OCI-LY3 (cell line): ENCODE results near the gene FAH.
A peak's percentile ranks its signal among the peaks of the same experiment; 100 is the strongest.

Experiments used
- H2AFZ ChIP-seq: fragments of 200-600, 300-600 bp; shearing (Covaris generic); 2 replicates; pipeline ENCODE4 v1.6.0; 2014; ENCODE audit warnings: antibody characterized with exemption, low read depth, low read length
- H3K27ac ChIP-seq: fragments of 200-600, 300-600 bp; sonication (generic); 2 replicates; pipeline ENCODE4 v1.5.1; 2014; ENCODE audit warnings: mild to moderate bottlenecking, low read length, moderate library complexity, mixed read lengths
- H3K27me3 ChIP-seq: fragments of 200-600, 300-600 bp; sonication (generic); 2 replicates; pipeline ENCODE4 v1.6.1; 2014; ENCODE audit warnings: low read depth, low read length, mixed read lengths
- H3K36me3 ChIP-seq: fragments of 200-600, 300-600 bp; sonication (generic); replicated peaks from 2 replicates; pipeline ENCODE3; 2014; ENCODE audit warnings: low read depth, low read length, mixed read lengths
- H3K4me1 ChIP-seq: fragments of 300-600, 200-600 bp; sonication (generic); 2 replicates; pipeline ENCODE4 v1.6.1; 2014; ENCODE audit warnings: low read length, mixed read lengths
- H3K4me2 ChIP-seq: fragments of 200-600, 300-600 bp; sonication (generic); 2 replicates; pipeline ENCODE4 v1.6.1; 2014; ENCODE audit warnings: low read length, mixed read lengths
- H3K4me3 ChIP-seq: fragments of 300-600, 200-600 bp; sonication (generic); 2 replicates; pipeline ENCODE4 v1.5.1; 2014; ENCODE audit warnings: antibody characterized with exemption, mild to moderate bottlenecking, low read length, moderate library complexity
- H3K79me2 ChIP-seq: fragments of 300-600, 200-600 bp; shearing (Covaris generic); 2 replicates; pipeline ENCODE4 v1.6.1; 2014; ENCODE audit warnings: mild to moderate bottlenecking, low read length, mixed read lengths
- H3K9ac ChIP-seq: fragments of 300-600, 200-600 bp; shearing (Covaris generic); 2 replicates; pipeline ENCODE4 v1.6.0; 2014; ENCODE audit warnings: mild to moderate bottlenecking, low read length, moderate library complexity
- H3K9me3 ChIP-seq: fragments of 200-600, 300-600 bp; shearing (Covaris generic); 2 replicates; pipeline ENCODE4 v1.6.1; 2014; ENCODE audit warnings: low read length, mixed read lengths; ENCODE audit not compliant: insufficient read depth
- H4K20me1 ChIP-seq: fragments of 200-600, 300-600 bp; sonication (generic); 2 replicates; pipeline ENCODE4 v1.6.1; 2016; ENCODE audit warnings: low read length, mixed read lengths; ENCODE audit not compliant: insufficient read depth
- EZH2phosphoT487 ChIP-seq: fragments of 200-600 bp; shearing (Covaris generic); IDR thresholded peaks from 2 replicates; pipeline ENCODE4 v1.6.1; 2018; ENCODE audit warnings: antibody characterized with exemption, mixed run types, low read depth
- TF ChIP-seq, protein P1 (sequence below): fragments of 200-600, 300-600 bp; sonication (generic); IDR thresholded peaks from 2 replicates; pipeline ENCODE4 v1.5.1; 2014; ENCODE audit warnings: antibody characterized with exemption, low read length, low read depth

Gene FAH

DNA sequence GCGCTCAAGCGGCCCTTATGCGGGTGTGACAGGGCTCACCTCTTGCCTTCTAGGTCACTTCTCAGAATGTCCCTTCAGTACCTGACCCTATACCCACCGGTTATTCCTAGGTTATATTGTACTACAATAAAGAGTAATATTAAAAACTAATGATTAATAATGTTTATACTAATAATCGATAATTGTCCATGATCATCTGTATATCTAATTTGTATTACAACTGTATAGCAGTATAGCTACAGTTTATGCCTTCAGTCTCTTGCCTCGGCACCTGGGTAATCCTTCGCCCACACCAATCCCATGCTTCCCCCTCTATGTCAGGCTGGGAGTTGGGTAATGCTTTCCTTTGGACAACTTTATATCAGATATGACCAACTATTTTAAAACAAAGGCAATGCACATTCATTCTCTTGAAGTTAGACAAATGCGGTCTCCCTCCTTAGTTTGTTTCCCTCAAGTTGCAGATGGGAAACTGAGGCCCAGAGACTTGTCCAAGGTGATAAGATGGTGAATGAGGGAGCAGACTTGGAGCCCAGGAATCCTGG, 3.4 kb downstream of the FAH start:
- no peak overlapping the region for H3K27ac ChIP-seq
- H3K9ac ChIP-seq, result no peak overlapping the region
- no peaks in the 10 kb centered on the region for H3K79me2 ChIP-seq
- H3K4me2 ChIP-seq, result peak overlapping the region; percentile 86
- no peaks in the 10 kb centered on the region for H3K36me3 ChIP-seq
- no peak overlapping the region for H3K4me3 ChIP-seq
- TF ChIP-seq EZH2phosphoT487, result no peak
- TF ChIP-seq, protein P1, sequence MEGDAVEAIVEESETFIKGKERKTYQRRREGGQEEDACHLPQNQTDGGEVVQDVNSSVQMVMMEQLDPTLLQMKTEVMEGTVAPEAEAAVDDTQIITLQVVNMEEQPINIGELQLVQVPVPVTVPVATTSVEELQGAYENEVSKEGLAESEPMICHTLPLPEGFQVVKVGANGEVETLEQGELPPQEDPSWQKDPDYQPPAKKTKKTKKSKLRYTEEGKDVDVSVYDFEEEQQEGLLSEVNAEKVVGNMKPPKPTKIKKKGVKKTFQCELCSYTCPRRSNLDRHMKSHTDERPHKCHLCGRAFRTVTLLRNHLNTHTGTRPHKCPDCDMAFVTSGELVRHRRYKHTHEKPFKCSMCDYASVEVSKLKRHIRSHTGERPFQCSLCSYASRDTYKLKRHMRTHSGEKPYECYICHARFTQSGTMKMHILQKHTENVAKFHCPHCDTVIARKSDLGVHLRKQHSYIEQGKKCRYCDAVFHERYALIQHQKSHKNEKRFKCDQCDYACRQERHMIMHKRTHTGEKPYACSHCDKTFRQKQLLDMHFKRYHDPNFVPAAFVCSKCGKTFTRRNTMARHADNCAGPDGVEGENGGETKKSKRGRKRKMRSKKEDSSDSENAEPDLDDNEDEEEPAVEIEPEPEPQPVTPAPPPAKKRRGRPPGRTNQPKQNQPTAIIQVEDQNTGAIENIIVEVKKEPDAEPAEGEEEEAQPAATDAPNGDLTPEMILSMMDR, result no peak
- no peaks in the 10 kb centered on the region for H3K9me3 ChIP-seq
- no peaks in the 10 kb centered on the region for H4K20me1 ChIP-seq
- peaks cover 5% of the 10 kb centered on the region; the same call in 1 of the 2 replicates for H3K27me3 ChIP-seq
- H3K4me1 ChIP-seq, result peaks cover 40% of the 10 kb centered on the region
- H2AFZ ChIP-seq, result no peak overlapping the region

DNA sequence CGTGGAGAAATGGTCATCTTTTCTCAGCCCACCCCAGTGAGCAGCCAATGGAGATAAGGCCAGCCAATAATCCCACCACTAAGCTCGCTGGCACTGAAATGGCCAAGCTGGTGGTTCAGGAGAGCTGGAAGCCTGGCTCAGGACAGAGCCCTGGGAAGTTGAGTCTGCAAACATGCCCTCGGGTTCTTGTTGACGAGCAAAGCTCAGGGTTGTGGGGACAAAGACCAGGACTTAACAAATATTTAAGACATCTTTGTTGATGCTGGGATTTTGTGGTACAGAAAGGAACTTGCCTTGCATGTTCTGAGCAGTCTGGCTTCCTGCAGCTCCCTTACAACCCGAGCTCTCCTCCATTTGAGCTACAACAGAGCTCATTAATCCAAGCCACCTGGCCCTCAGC, 4.4 kb downstream of the FAH start:
- Histone ChIP-seq H3K4me1 (peaks cover 40% of the 10 kb centered on the region), H3K27me3 (peaks cover 5% of the 10 kb centered on the region; the same call in 1 of the 2 replicates), H3K79me2 (no peaks in the 10 kb centered on the region), H3K9ac (no peak overlapping the region), H3K36me3 (no peaks in the 10 kb centered on the region), H4K20me1 (no peaks in the 10 kb centered on the region), H2AFZ (no peak overlapping the region), H3K9me3 (no peaks in the 10 kb centered on the region), H3K4me3 (no peak overlapping the region), H3K27ac (no peak overlapping the region), H3K4me2 (no peak overlapping the region)
- TF ChIP-seq, protein P1, result no peak
- no peak for TF ChIP-seq EZH2phosphoT487

DNA sequence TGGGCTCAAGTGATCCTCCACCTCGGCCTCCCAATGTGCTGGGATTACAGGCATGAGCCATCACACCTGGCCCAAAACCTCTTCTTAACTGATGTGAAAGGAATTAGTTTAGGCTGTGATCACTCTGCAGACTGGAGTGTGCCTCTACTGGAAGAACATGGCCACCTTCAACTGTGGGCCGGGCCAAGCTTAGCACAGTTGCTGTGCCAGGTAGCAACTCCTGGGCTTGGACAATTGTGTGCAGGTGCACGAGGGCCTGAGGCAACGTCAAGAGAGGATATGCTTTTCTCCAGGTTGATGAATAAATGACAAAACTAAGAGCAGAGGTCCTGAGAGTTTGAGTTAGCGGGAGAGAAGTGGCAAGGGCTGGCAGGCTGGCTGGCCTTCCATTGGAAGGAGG, 6.5 kb downstream of the FAH start:
- Histone ChIP-seq H3K36me3 (peaks cover 3% of the 10 kb centered on the region), H4K20me1 (no peaks in the 10 kb centered on the region), H3K9ac (no peak overlapping the region), H3K4me1 (peaks cover 28% of the 10 kb centered on the region), H3K4me3 (no peak overlapping the region), H3K27me3 (no peaks in the 10 kb centered on the region), H3K4me2 (no peak overlapping the region), H3K27ac (no peak overlapping the region), H2AFZ (no peak overlapping the region), H3K79me2 (no peaks in the 10 kb centered on the region), H3K9me3 (no peaks in the 10 kb centered on the region)
- TF ChIP-seq, protein P1, result no peak
- TF ChIP-seq EZH2phosphoT487, result no peak

DNA sequence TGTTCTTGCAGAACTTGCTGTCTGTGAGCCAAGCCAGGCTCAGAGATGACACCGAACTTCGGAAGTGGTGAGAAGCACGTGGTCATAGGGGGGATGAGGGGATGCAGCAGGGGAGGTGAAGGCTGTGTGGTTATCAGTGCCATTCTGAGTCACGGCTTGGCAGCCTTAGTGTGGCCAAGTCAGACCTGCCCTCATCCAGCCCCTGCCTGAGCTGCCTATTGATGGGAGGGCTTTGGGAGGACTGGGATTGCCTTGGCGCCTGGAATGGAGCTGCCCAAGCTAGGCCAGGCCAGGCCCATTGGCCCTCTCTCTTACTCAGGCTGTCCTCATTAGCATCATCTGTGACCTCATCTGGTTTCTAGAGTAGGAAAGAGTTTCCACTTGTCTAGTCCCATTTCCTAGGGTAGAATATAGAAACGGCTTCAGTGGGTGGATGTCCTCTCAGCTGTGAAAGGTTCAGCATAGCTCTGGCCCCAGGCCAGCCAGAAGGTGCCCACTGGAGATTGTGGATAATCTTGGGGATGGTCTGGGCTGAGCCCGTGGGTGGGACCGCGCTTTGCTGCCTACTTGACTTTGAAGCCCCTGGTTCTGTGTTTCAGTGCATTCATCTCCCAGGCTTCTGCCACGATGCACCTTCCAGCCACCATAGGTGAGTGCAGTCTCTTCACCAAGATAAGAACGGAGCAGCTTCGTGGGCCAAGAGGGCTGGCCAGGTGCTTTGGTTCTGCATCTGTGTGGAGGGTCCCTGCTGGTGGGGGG, 7.2 kb downstream of the FAH start:
- Histone ChIP-seq H3K4me2 (no peak overlapping the region), H4K20me1 (no peaks in the 10 kb centered on the region), H3K4me1 (peaks cover 22% of the 10 kb centered on the region), H3K36me3 (peaks cover 4% of the 10 kb centered on the region), H3K9ac (no peak overlapping the region), H3K79me2 (no peaks in the 10 kb centered on the region), H3K9me3 (no peaks in the 10 kb centered on the region), H3K27me3 (no peaks in the 10 kb centered on the region), H3K4me3 (no peak overlapping the region), H2AFZ (no peak overlapping the region), H3K27ac (no peak overlapping the region)
- no peak for TF ChIP-seq EZH2phosphoT487
- TF ChIP-seq, protein P1, result no peak
